Adrenal gland (tissue), 12 donors: ENCODE measurements around the gene CPSF7. TPM values are rescaled to one million over a fixed set of nuclear protein-coding genes. Genes with fewer than 3 reads are reported as not detected.

ENCODE experiments used
- DNase-seq, 7 donors: peaks; one replicate each; pipeline ENCODE4 v3.0.0-alpha.2; 2019 to 2020
- H3K27ac ChIP-seq, 5 donors: fragments of 200-600 bp; sonication (generic) in 4 of 5; 1 replicate in 3 of 5; 2 replicates in 2 of 5; pipeline versions ENCODE4 v1.5.1 to v1.8.0; 2016 to 2020; ENCODE audit warnings: mild to moderate bottlenecking in 1 of 5
- H3K27me3 ChIP-seq: fragments of 200-600 bp; 2 replicates; pipeline ENCODE4 v1.8.0; 2021
- H3K36me3 ChIP-seq, 2 donors: fragments of 200-600 bp; replicated peaks in 1 of 2; 1 replicate in 1 of 2; 2 replicates in 1 of 2; pipeline versions ENCODE4 v1.5.1 to v1.8.0; 2018 to 2022
- H3K4me1 ChIP-seq, 2 donors: fragments of 200-600 bp; replicated peaks in 1 of 2; 1 replicate in 1 of 2; 2 replicates in 1 of 2; pipeline versions ENCODE4 v1.5.1 to v1.8.0; 2018 to 2021
- H3K4me3 ChIP-seq, 4 donors: fragments of 200-600 bp; sonication (generic) in 3 of 4; one replicate each; pipeline ENCODE4 v1.5.1; 2016 to 2018
- H3K9me3 ChIP-seq, 3 donors: fragments of 200-600 bp; sonication (generic) in 1 of 3; replicated peaks in 1 of 3; 1 replicate in 2 of 3; 2 replicates in 1 of 3; pipeline versions ENCODE4 v1.5.1 to v1.8.0; 2016 to 2021
- CTCF ChIP-seq, 6 experiments: fragments of 450-650 bp in 4 of 6; fragments of 200-600 bp in 2 of 6; sonication (generic) in 1 of 6; IDR thresholded peaks; 1 replicate in 5 of 6; 2 replicates in 1 of 6; pipeline versions ENCODE4 v1.5.1 to v1.8.0; 2016 to 2021; ENCODE audit warnings: antibody characterized with exemption in 6 of 6, mild to moderate bottlenecking in 2 of 6, moderate library complexity in 1 of 6
- POLR2A ChIP-seq, 2 donors: fragments of 450-650 bp; IDR thresholded peaks; one replicate each; pipeline ENCODE4 v1.6.1; 2017; ENCODE audit warnings: antibody characterized with exemption in 2 of 2, mild to moderate bottlenecking in 2 of 2, moderate library complexity in 1 of 2
- WGBS, 4 donors: extraction: QIAGEN DNeasy Blood & Tissue Kit in 2 of 4; methylation state at CpG; one replicate each; pipeline versions ENCODE4 v1.1.5 to v1.1.7; 2013 to 2017; 5-methylcytosine and 5-hydroxymethylcytosine counted together
- intact Hi-C, 2 donors: fragments of 100-400 bp; cut with DNase I; formaldehyde crosslinking; loops; one replicate each; pipeline versions ENCODE4 v1.14.1 to v1.15.0; 2022 to 2023
- polyA plus RNA-seq, 3 donors: library from polyadenylated mRNA; stranded (reverse); fragments of 200-250 nt in 2 of 3; fragments of 350-450 nt in 1 of 3; fragmentation: Illumina TruSeq in 1 of 3; extraction: RNeasy Lipid Tissue Mini Kit (QIAGEN cat#74804) in 1 of 3; gene quantifications; one replicate each; pipeline ENCODE4 v1.2.3, GENCODE V29; 2013 to 2014
- total RNA-seq, 9 donors: library from RNA; depleted of rRNA in 4 of 9; stranded (reverse); fragments of >200 nt in 4 of 9; fragments of 120-200 nt in 1 of 9; fragmentation: NEBNext Ultra II Directional in 1 of 9; extraction: Animal tissue kit (Norgen Biotek cat#: 25700) in 1 of 9; gene quantifications; one replicate each; pipeline versions ENCODE4 v1.1.0 to v1.2.4, GENCODE V29; 2013 to 2023
- donor health status: healthy with polysubstance abuse.
- donor health status: Bipolar disorder and iron deficiency.
- donor health status: DM: yes; HTN: yes; CAD: no.
- donor health status: DM: no; HTN: no; CAD: no.
- donor health status: DM: no; HTN: no; CAD: no.
- donor health status: DM: yes; HTN: yes; CAD: no.

CPSF7 gene
- total and polyA plus RNA-seq, 12 donors = 24.6 to 93.5 (median 71.9) TPM

- Histone ChIP-seq H3K4me3 (no peak overlapping the region), H3K27me3 (no peaks in the 10 kb centered on the region), H3K9me3 (no peaks in the 10 kb centered on the region), H3K4me1 (peaks cover 0 to 27% of the 10 kb centered on the region in 2 donors), H3K36me3 (peaks cover 0 to 41% of the 10 kb centered on the region in 2 donors), H3K27ac (peak overlapping the region in 1 of 5 donors; percentile 25)
- intact Hi-C loops = loop anchor here in 1 of 2 donors (10.0 kb wide), 1 partner anchor 186 kb away; no protein-coding TSS in a partner anchor
- WGBS, 4 donors = 76 to 85% (median 83%) methylated on average over 7 of the region's 7 CpGs
- TF ChIP-seq CTCF (IDR thresholded peaks at IDR 0.05) = no peak
- TF ChIP-seq POLR2A (IDR thresholded peaks at IDR 0.05) = no peak
- no peak for DNase-seq
Measured at GRCh38 chr11:61448552-61448927, 18.8 kb upstream of the CPSF7 start.

GRCh38 chr11:61447601-61448551 is 18.1 kb upstream of the CPSF7 start:
- no peak overlapping the region for H3K4me3 ChIP-seq
- DNase-seq = no peak
- H3K4me1 ChIP-seq = peaks cover 0 to 27% of the 10 kb centered on the region in 2 donors
- WGBS, 4 donors = 74 to 82% (median 76%) methylated on average over 12 of the region's 12 CpGs
- no peaks in the 10 kb centered on the region for H3K9me3 ChIP-seq
- H3K27me3 ChIP-seq = no peaks in the 10 kb centered on the region
- H3K36me3 ChIP-seq = peaks cover 0 to 41% of the 10 kb centered on the region in 2 donors
- intact Hi-C loops = loop anchor here (2.0 to 10.0 kb wide), 2 partner anchors 69 to 187 kb away; no protein-coding TSS in a partner anchor
- TF ChIP-seq POLR2A (IDR thresholded peaks at IDR 0.05) = no peak
- no peak for TF ChIP-seq CTCF (IDR thresholded peaks at IDR 0.05)
- H3K27ac ChIP-seq = peak overlapping the region in 1 of 5 donors; percentile 25

- TF ChIP-seq CTCF (IDR thresholded peaks at IDR 0.05) = peak; percentile 70 to 90 (median 82)
- TF ChIP-seq POLR2A (IDR thresholded peaks at IDR 0.05) = no peak
- H3K4me3 ChIP-seq = no peak overlapping the region
- WGBS, 4 donors = 7 to 14% (median 11%) methylated on average over 4 to 7 of the region's 7 CpGs
- peak; percentile 90 to 97 (median 94) for DNase-seq
- no peaks in the 10 kb centered on the region for H3K9me3 ChIP-seq
- H3K27ac ChIP-seq = peak overlapping the region in 2 of 5 donors; percentile 25 to 57
- intact Hi-C loops = loop anchor here (2.0 to 10.0 kb wide), 2 partner anchors 71 to 189 kb away; no protein-coding TSS in a partner anchor
- no peaks in the 10 kb centered on the region for H3K27me3 ChIP-seq
- H3K36me3 ChIP-seq = peaks cover 0 to 41% of the 10 kb centered on the region in 2 donors
- H3K4me1 ChIP-seq = peaks cover 0 to 27% of the 10 kb centered on the region in 2 donors
Measured at GRCh38 chr11:61446211-61446651, 16.5 kb upstream of the CPSF7 start.

- H3K9me3 ChIP-seq = no peaks in the 10 kb centered on the region
- H3K27me3 ChIP-seq = no peaks in the 10 kb centered on the region
- no peak overlapping the region for H3K4me3 ChIP-seq
- WGBS, 4 donors = 85 to 88% (median 87%) methylated on average over 4 of the region's 4 CpGs
- H3K4me1 ChIP-seq = peaks cover 0 to 27% of the 10 kb centered on the region in 2 donors
- TF ChIP-seq CTCF (IDR thresholded peaks at IDR 0.05) (no peak), POLR2A (IDR thresholded peaks at IDR 0.05) (no peak)
- H3K36me3 ChIP-seq = peaks cover 0 to 46% of the 10 kb centered on the region in 2 donors
- intact Hi-C loops = loop anchor here in 1 of 2 donors (10.0 kb wide), 1 partner anchor 189 kb away; no protein-coding TSS in a partner anchor
- H3K27ac ChIP-seq = peak overlapping the region in 2 of 5 donors; percentile 30 to 57
- DNase-seq = no peak
Measured at GRCh38 chr11:61445516-61445915, 15.7 kb upstream of the CPSF7 start.
